ENCODE results near the gene PRDM16. TPM values are rescaled to one million over a fixed set of nuclear protein-coding genes. Genes with fewer than 3 reads are reported as not detected.

PRDM16 gene
- total RNA-seq, 1 experiment from 2014 or later, result 22.3 TPM

DNA sequence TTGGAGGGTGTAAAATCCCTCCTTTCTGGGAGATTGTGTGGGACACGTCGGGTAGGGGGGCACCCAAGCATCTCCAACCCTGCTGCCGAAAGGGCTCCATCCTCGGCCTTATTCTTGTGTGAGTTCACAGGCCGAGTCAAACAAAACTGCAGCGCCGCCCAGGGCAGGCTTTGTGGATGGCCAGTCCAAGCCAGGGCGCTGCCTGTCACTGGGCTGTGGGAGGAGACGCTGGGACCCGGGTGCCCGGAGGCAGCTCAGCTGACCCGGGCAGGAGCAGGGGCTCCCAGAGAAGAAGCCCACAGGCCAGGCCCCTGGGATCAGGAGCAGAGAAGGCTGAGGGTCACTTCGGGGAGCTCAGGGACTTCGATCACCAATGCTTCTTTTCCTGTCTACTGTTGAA lies 353.6 kb downstream of the PRDM16 start:
- H3K36me3 ChIP-seq (ENCODE audit: control insufficient read depth, insufficient read depth, low read length), result peaks cover 6% of the 10 kb centered on the region; the same call in 1 of the 2 replicates
- ATAC-seq, result no peak
- TF ChIP-seq POLR2AphosphoS5 (IDR thresholded peaks at IDR 0.05; ENCODE audit: low read depth, low read length) (no peak), CTCF (IDR thresholded peaks at IDR 0.05) (no peak), REST (IDR thresholded peaks at IDR 0.05; ENCODE audit: insufficient read depth in 1 of 2, low read depth in 2 of 2, low read length in 1 of 2) (no peak), SIN3A (IDR thresholded peaks at IDR 0.05; ENCODE audit: borderline replicate concordance, insufficient read depth, low read depth, low read length) (no peak), TCF7L2 (IDR thresholded peaks at IDR 0.05; ENCODE audit: low read depth, low read length) (no peak)
- POLR2A ChIA-PET, result no interaction called here
- no peak overlapping the region for H3K4me3 ChIP-seq (ENCODE audit: low read depth in 2 of 2, low read length in 2 of 2)
- in situ Hi-C loops (cut with HindIII; ENCODE audit: low pct_unique_long_range_greater_than_20kb, low sequenced_read_pairs) (no loop called here), intact Hi-C loops (cut with micrococcal nuclease; ENCODE audit: unreplicated experiment) (loop anchor here (5.0 kb wide), 2 partner anchors 355 to 410 kb away; partner anchors contain the start of gene PRDM16)
- no peak for DNase-seq (ENCODE audit: low read depth, low spot score)
- CTCF ChIA-PET, result no interaction called here
- no peaks in the 10 kb centered on the region for H3K9me3 ChIP-seq (ENCODE audit: control insufficient read depth, insufficient read depth, low read depth, low read length)
- H3K27me3 ChIP-seq (ENCODE audit: control insufficient read depth, insufficient read depth, low read length), result no peaks in the 10 kb centered on the region
- H3K4me1 ChIP-seq (ENCODE audit: control insufficient read depth, insufficient read depth, low read length), result no peaks in the 10 kb centered on the region
- no TSS peak for BruUV-seq (replicated peaks)
- H3K27ac ChIP-seq (ENCODE audit: low read length), result no peak overlapping the region

- Histone ChIP-seq H3K4me3 (ENCODE audit: low read depth in 2 of 2, low read length in 2 of 2) (no peak overlapping the region), H3K4me1 (ENCODE audit: control insufficient read depth, insufficient read depth, low read length) (no peaks in the 10 kb centered on the region), H3K9me3 (ENCODE audit: control insufficient read depth, insufficient read depth, low read depth, low read length) (no peaks in the 10 kb centered on the region), H3K27me3 (ENCODE audit: control insufficient read depth, insufficient read depth, low read length) (no peaks in the 10 kb centered on the region), H3K27ac (ENCODE audit: low read length) (no peak overlapping the region), H3K36me3 (ENCODE audit: control insufficient read depth, insufficient read depth, low read length) (peaks cover 6% of the 10 kb centered on the region; the same call in 1 of the 2 replicates)
- DNase-seq (ENCODE audit: low read depth, low spot score), result no peak
- BruUV-seq (replicated peaks), result no TSS peak
- intact Hi-C loops (cut with micrococcal nuclease; ENCODE audit: unreplicated experiment), result loop anchor here (5.0 kb wide), 2 partner anchors 356 to 411 kb away; partner anchors contain the start of gene PRDM16
- in situ Hi-C loops (cut with HindIII; ENCODE audit: low pct_unique_long_range_greater_than_20kb, low sequenced_read_pairs), result no loop called here
- ChIA-PET POLR2A (no interaction called here), CTCF (no interaction called here)
- TF ChIP-seq CTCF (IDR thresholded peaks at IDR 0.05), result no peak
- ATAC-seq, result no peak
These were observed 354.3 kb downstream of the PRDM16 start for GRCh38 chr1:3423245-3423829.
